Lower lobe of right lung (tissue), 2 donors: ENCODE measurements around the gene CELSR1. TPM values are rescaled to one million over a fixed set of nuclear protein-coding genes. Genes with fewer than 3 reads are reported as not detected.
"Not testable (repeated sequence)": the region's sequence is repeated elsewhere in the genome, so short reads cannot be mapped to it uniquely, and the experiment has no call there.

Experiments
- ATAC-seq, 2 donors: fragments of 200-7000 bp; cut with Tn5 transposase; one replicate each; pipeline ENCODE4 v1.9.1; 2020 to 2022; ENCODE audit warnings: mild to moderate bottlenecking in 2 of 2, moderate library complexity in 2 of 2
- DNase-seq: peaks from one replicate; pipeline ENCODE4 v3.0.0-alpha.2; 2020
- H3K27ac ChIP-seq: fragments of 200-600 bp; one replicate; pipeline ENCODE4 v1.8.0; 2022
- H3K27me3 ChIP-seq: fragments of 200-600 bp; one replicate; pipeline ENCODE4 v1.8.0; 2022; ENCODE audit warnings: low read depth
- H3K36me3 ChIP-seq: fragments of 200-600 bp; one replicate; pipeline ENCODE4 v1.8.0; 2022; ENCODE audit warnings: mild to moderate bottlenecking
- H3K4me1 ChIP-seq: fragments of 200-600 bp; one replicate; pipeline ENCODE4 v1.8.0; 2022
- H3K4me3 ChIP-seq: fragments of 200-600 bp; one replicate; pipeline ENCODE4 v1.8.0; 2022; ENCODE audit warnings: mild to moderate bottlenecking
- H3K9me3 ChIP-seq: fragments of 200-600 bp; one replicate; pipeline ENCODE4 v1.8.0; 2022
- intact Hi-C: fragments of 100-400 bp; cut with DNase I; formaldehyde crosslinking; loops from one replicate; pipeline ENCODE4 v1.11.0; 2022
- total RNA-seq: library from RNA; stranded (reverse); fragmentation: NEBNext Ultra II Directional; extraction: Animal tissue kit (Norgen Biotek cat#: 25700); gene quantifications from one replicate; pipeline ENCODE4 v1.2.1, GENCODE V29; 2021
- TF ChIP-seq, protein P1 (sequence below): fragments of 200-600 bp; IDR thresholded peaks from one replicate; pipeline ENCODE4 v1.8.0; 2022; ENCODE audit warnings: antibody characterized with exemption, mild to moderate bottlenecking
- donor health status: DM: no; HTN: yes; CAD: no; lungs with severe emphysema.

Gene CELSR1
- total RNA-seq, 1 donor from 2014 or later = 51.8 TPM

DNA sequence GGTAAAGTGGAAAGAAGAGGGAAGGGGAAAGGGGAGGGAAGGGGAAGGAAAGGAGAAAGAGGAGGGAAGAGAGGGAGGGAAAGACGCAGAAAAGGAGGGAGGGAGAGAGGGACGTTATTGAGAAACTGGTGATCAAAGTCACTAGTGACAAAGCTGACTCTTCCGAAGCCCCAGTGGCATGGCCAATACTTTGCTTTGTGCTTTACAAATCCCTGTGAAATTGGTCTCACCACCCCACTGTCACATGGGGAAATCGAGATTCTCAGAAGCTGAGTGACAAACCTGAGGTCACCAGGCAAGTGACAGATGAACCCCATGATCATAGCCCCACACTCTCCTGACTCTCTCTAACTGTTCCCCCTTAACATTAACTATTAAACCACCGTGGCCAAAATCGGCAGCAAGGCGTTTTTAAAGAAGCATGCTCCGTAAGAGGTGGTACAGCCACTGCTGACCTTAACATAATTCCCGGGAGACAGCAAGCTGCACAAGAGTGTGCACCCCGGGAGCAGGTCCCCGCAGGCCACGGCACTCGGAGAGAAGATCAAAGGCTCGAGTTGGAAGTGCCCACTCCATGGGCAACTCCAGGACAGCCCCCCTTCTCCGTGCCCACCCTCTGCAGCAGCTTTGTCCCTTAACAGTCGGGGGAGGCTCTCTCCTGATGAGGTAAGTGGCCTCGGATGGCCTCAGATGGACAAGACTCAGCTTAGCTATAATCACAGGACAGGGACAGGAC lies 34.8 kb downstream of the CELSR1 start:
- no peaks in the 10 kb centered on the region for H3K36me3 ChIP-seq
- no peaks in the 10 kb centered on the region for H3K4me1 ChIP-seq
- intact Hi-C loops = no loop called here
- DNase-seq (no peak), ATAC-seq (no peak)
- H3K4me3 ChIP-seq = no peak overlapping the region
- no peaks in the 10 kb centered on the region for H3K9me3 ChIP-seq
- no peak overlapping the region for H3K27ac ChIP-seq
- peaks cover 7% of the 10 kb centered on the region for H3K27me3 ChIP-seq
- TF ChIP-seq, protein P1, sequence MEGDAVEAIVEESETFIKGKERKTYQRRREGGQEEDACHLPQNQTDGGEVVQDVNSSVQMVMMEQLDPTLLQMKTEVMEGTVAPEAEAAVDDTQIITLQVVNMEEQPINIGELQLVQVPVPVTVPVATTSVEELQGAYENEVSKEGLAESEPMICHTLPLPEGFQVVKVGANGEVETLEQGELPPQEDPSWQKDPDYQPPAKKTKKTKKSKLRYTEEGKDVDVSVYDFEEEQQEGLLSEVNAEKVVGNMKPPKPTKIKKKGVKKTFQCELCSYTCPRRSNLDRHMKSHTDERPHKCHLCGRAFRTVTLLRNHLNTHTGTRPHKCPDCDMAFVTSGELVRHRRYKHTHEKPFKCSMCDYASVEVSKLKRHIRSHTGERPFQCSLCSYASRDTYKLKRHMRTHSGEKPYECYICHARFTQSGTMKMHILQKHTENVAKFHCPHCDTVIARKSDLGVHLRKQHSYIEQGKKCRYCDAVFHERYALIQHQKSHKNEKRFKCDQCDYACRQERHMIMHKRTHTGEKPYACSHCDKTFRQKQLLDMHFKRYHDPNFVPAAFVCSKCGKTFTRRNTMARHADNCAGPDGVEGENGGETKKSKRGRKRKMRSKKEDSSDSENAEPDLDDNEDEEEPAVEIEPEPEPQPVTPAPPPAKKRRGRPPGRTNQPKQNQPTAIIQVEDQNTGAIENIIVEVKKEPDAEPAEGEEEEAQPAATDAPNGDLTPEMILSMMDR = no peak

DNA sequence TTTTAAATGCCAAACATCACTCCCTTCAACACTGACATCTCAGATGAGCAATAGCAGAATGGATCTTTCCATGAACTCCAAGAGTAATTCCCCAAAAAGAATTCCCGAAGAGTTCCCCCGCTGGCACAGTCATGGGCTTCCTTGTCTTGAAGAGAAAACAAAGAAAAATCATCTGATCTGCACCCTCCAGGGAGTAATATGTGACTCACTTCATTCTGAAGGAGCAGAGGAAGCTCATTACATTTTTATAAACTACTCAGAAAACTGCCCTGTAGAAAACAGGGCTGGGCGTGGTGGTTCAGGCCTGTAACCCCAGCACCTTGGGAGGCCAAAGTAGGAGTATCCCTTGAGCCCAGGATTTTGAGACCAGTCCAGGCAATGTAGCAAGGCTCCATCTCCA lies 35.7 kb downstream of the CELSR1 start:
- Histone ChIP-seq H3K9me3 (no peaks in the 10 kb centered on the region), H3K36me3 (no peaks in the 10 kb centered on the region), H3K4me1 (no peaks in the 10 kb centered on the region), H3K27ac (no peak overlapping the region), H3K4me3 (no peak overlapping the region), H3K27me3 (peaks cover 7% of the 10 kb centered on the region)
- intact Hi-C loops = no loop called here
- TF ChIP-seq, protein P1 = no peak
- DNase-seq (no peak), ATAC-seq (no peak)

DNA sequence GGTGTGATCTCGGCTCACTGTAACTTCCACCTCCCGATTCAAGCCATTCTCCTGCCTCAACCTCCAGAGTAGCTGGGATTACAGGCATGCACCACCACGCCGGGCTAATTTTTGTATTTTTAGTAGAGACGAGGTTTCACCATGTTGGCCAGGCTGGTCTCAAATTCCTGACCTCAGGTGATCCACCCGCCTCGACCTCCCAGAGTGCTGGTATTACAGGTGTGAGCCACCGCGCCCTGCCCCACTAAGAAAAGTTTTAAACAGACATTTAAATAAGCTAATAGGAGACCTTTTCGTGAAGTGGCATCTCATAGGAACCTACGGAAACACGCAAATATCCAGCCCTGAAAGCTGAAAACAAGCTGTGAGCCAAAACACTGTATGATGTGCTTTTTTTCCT lies 36.2 kb downstream of the CELSR1 start:
- ATAC-seq, H3K9me3 ChIP-seq, H3K36me3 ChIP-seq, H3K4me3 ChIP-seq, H3K4me1 ChIP-seq, H3K27me3 ChIP-seq, H3K27ac ChIP-seq, DNase-seq, intact Hi-C loops: not testable (repeated sequence)

DNA sequence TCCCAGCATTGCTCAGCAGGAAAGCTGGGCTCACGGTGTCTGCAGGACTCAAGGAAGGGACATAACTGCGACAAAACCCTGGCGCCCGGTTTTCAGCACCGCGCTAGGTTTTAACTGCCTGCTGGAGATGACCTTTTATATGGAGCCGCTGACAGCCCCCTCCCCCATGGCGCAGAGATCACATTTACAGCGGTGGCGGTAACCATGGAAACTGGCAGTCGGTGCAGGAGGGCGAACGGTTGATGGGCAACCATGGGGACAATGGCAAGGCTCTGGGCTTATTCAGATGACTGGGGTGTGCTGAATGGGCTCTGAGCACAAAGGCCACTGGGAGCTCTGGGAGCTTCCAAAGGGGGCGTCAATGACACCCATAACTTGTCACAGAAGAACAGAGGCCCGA lies 37.2 kb downstream of the CELSR1 start:
- Histone ChIP-seq H3K4me1 (no peaks in the 10 kb centered on the region), H3K36me3 (no peaks in the 10 kb centered on the region), H3K27me3 (peaks cover 7% of the 10 kb centered on the region), H3K9me3 (no peaks in the 10 kb centered on the region), H3K4me3 (no peak overlapping the region), H3K27ac (no peak overlapping the region)
- TF ChIP-seq, protein P1 = no peak
- intact Hi-C loops = no loop called here
- DNase-seq = no peak
- ATAC-seq = no peak

DNA sequence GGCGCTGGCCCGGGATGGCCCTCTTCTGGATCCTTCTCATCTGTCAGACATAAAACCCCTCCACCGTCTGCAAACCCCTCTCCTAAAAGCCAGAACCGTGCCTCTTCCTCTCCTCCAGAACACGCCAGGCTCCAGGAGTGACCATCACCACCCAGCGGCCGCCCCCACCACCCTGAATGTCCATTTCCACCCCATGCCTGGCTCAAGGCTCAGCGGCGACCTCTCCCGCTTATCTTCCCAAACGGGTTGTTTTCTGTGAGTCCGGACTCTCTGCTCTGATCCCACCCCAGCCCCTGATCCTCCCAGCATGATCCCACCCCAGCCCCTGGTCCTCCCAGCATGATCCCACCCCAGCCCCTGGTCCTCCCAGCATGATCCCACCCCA lies 37.6 kb downstream of the CELSR1 start:
- ATAC-seq = peak in 1 of 2 donors; percentile 19
- TF ChIP-seq, protein P1 = no peak
- intact Hi-C loops = no loop called here

DNA sequence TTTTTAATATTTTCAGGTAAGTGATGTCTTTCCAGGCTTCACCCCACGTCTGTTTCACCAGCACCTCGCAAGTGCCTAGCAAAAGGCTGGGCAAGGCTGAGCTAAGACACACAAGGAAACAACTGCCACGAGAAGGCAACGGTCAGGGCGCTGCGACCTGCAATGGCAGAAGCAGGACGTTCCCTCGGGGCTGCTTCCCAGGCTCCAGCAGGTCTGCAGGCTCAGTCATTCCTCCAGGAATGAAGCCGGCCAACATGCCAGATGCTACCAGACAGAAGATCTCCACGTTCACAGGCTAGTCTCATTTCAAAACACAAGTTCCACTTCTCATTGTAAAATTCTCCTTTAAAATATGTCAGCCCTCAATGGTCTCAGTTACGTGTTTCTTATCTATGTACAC lies 45.5 kb downstream of the CELSR1 start:
- no peak overlapping the region for H3K27ac ChIP-seq
- intact Hi-C loops = no loop called here
- H3K9me3 ChIP-seq = no peaks in the 10 kb centered on the region
- no peak overlapping the region for H3K4me3 ChIP-seq
- TF ChIP-seq, protein P1 = no peak
- ATAC-seq (no peak), DNase-seq (no peak)
- H3K4me1 ChIP-seq = no peaks in the 10 kb centered on the region
- H3K27me3 ChIP-seq = no peaks in the 10 kb centered on the region
- no peaks in the 10 kb centered on the region for H3K36me3 ChIP-seq

More for the DNA sequence above, 37.6 kb downstream of the CELSR1 start:
- H3K36me3 ChIP-seq = no peaks in the 10 kb centered on the region
- peaks cover 7% of the 10 kb centered on the region for H3K27me3 ChIP-seq
- H3K4me3 ChIP-seq = no peak overlapping the region
- no peaks in the 10 kb centered on the region for H3K4me1 ChIP-seq
- no peak for DNase-seq
- H3K9me3 ChIP-seq = no peaks in the 10 kb centered on the region
- no peak overlapping the region for H3K27ac ChIP-seq
